Fibroblast of peridontal ligament (primary cell): Measurements from ENCODE around the gene LAMC2.
"Not testable (repeated sequence)": the region's sequence is repeated elsewhere in the genome, so short reads cannot be mapped to it uniquely, and the experiment has no call there.

ENCODE experiments used
- DNase-seq: peaks from one replicate; pipeline ENCODE4 v3.0.0-alpha.2; 2010; ENCODE audit errors: extremely low read depth

LAMC2 gene

GRCh38 chr1:183185941-183186490 is at the start of gene LAMC2:
LAMC2 (plus strand) TSS chr1:183186264; CDS start chr1:183186353, 89 bp downstream.
- no peak for DNase-seq

- DNase-seq, result peak; percentile 43
Observed at GRCh38 chr1:183137782-183138181, 48.3 kb upstream of the LAMC2 start.

- no peak for DNase-seq
Observed at GRCh38 chr1:183138301-183138700, 47.8 kb upstream of the LAMC2 start.

- peak; percentile 42 for DNase-seq
Observed at GRCh38 chr1:183139281-183139942, 46.7 kb upstream of the LAMC2 start.

- DNase-seq, result no peak
Observed at GRCh38 chr1:183140633-183141032, 45.4 kb upstream of the LAMC2 start.

GRCh38 chr1:183142171-183142570 is 43.9 kb upstream of the LAMC2 start:
- no peak for DNase-seq

- no peak for DNase-seq
Observed at GRCh38 chr1:183143576-183144315, 42.3 kb upstream of the LAMC2 start.

- no peak for DNase-seq
Observed at GRCh38 chr1:183144752-183145151, 41.3 kb upstream of the LAMC2 start.

- no peak for DNase-seq
Observed at GRCh38 chr1:183147735-183148134, 38.3 kb upstream of the LAMC2 start.

- peak; percentile 72 for DNase-seq
Observed at GRCh38 chr1:183148599-183148998, 37.5 kb upstream of the LAMC2 start.

GRCh38 chr1:183149273-183149672 is 36.8 kb upstream of the LAMC2 start:
- DNase-seq, result no peak

- DNase-seq, result not testable (repeated sequence)
Observed at GRCh38 chr1:183150032-183150431, 36.0 kb upstream of the LAMC2 start.

- DNase-seq, result no peak
Observed at GRCh38 chr1:183150445-183150844, 35.6 kb upstream of the LAMC2 start.

GRCh38 chr1:183152180-183152579 is 33.9 kb upstream of the LAMC2 start:
- DNase-seq, result no peak

GRCh38 chr1:183155939-183156338 is 30.1 kb upstream of the LAMC2 start:
- DNase-seq, result peak; percentile 50

GRCh38 chr1:183159960-183160359 is 26.1 kb upstream of the LAMC2 start:
- DNase-seq, result no peak

GRCh38 chr1:183161391-183161790 is 24.7 kb upstream of the LAMC2 start:
- no peak for DNase-seq

GRCh38 chr1:183163316-183163715 is 22.7 kb upstream of the LAMC2 start:
- peak; percentile 80 for DNase-seq

GRCh38 chr1:183164340-183164739 is 21.7 kb upstream of the LAMC2 start:
- no peak for DNase-seq

GRCh38 chr1:183164963-183165362 is 21.1 kb upstream of the LAMC2 start:
- no peak for DNase-seq

- no peak for DNase-seq
Observed at GRCh38 chr1:183165456-183165855, 20.6 kb upstream of the LAMC2 start.

- DNase-seq, result no peak
Observed at GRCh38 chr1:183166454-183166853, 19.6 kb upstream of the LAMC2 start.

GRCh38 chr1:183167676-183168075 is 18.4 kb upstream of the LAMC2 start:
- DNase-seq, result no peak
